Measurements from ENCODE around the gene FAM47E. TPM values are rescaled to one million over a fixed set of nuclear protein-coding genes. Genes with fewer than 3 reads are reported as not detected.

FAM47E gene
- total RNA-seq, 1 donor from 2014 or later = 3.0 TPM

- no peak for TF ChIP-seq CTCF (IDR thresholded peaks at IDR 0.05; ENCODE audit: borderline replicate concordance)
- Histone ChIP-seq H3K27me3 (ENCODE audit: low read depth) (no peaks in the 10 kb centered on the region), H3K9me3 (replicated peaks) (peaks cover 12% of the 10 kb centered on the region), H3K4me3 (no peak overlapping the region), H3K4me1 (no peaks in the 10 kb centered on the region), H3K36me3 (no peaks in the 10 kb centered on the region), H3K27ac (replicated peaks) (no peak overlapping the region)
- no peak for DNase-seq
- intact Hi-C loops (cut with micrococcal nuclease) = no loop called here
These were observed 18.4 kb upstream of the FAM47E start for GRCh38 chr4:76233083-76233482.

GRCh38 chr4:76233529-76233928, 18.0 kb upstream of the FAM47E start:
- no peaks in the 10 kb centered on the region for H3K27me3 ChIP-seq (ENCODE audit: low read depth)
- no peak for TF ChIP-seq CTCF (IDR thresholded peaks at IDR 0.05; ENCODE audit: borderline replicate concordance)
- no peak overlapping the region for H3K4me3 ChIP-seq
- H3K4me1 ChIP-seq = peaks cover 2% of the 10 kb centered on the region
- H3K9me3 ChIP-seq (replicated peaks) = peaks cover 7% of the 10 kb centered on the region
- no peak overlapping the region for H3K27ac ChIP-seq (replicated peaks)
- DNase-seq = no peak
- intact Hi-C loops (cut with micrococcal nuclease) = no loop called here
- H3K36me3 ChIP-seq = no peaks in the 10 kb centered on the region

GRCh38 chr4:76233967-76234678, 17.4 kb upstream of the FAM47E start:
- no peak for TF ChIP-seq CTCF (IDR thresholded peaks at IDR 0.05; ENCODE audit: borderline replicate concordance)
- H3K27ac ChIP-seq (replicated peaks) = no peak overlapping the region
- H3K36me3 ChIP-seq = no peaks in the 10 kb centered on the region
- no peaks in the 10 kb centered on the region for H3K27me3 ChIP-seq (ENCODE audit: low read depth)
- intact Hi-C loops (cut with micrococcal nuclease) = no loop called here
- DNase-seq = no peak
- H3K9me3 ChIP-seq (replicated peaks) = peaks cover 7% of the 10 kb centered on the region
- H3K4me3 ChIP-seq = no peak overlapping the region
- peaks cover 5% of the 10 kb centered on the region for H3K4me1 ChIP-seq

- DNase-seq = no peak
- no peak overlapping the region for H3K4me3 ChIP-seq
- no peaks in the 10 kb centered on the region for H3K27me3 ChIP-seq (ENCODE audit: low read depth)
- TF ChIP-seq CTCF (IDR thresholded peaks at IDR 0.05; ENCODE audit: borderline replicate concordance) = no peak
- no peaks in the 10 kb centered on the region for H3K36me3 ChIP-seq
- intact Hi-C loops (cut with micrococcal nuclease) = no loop called here
- H3K27ac ChIP-seq (replicated peaks) = no peak overlapping the region
- peaks cover 5% of the 10 kb centered on the region for H3K4me1 ChIP-seq
- peaks cover 12% of the 10 kb centered on the region for H3K9me3 ChIP-seq (replicated peaks)
These were observed 16.9 kb upstream of the FAM47E start for GRCh38 chr4:76234679-76235044.

- no peaks in the 10 kb centered on the region for H3K36me3 ChIP-seq
- peaks cover 5% of the 10 kb centered on the region for H3K4me1 ChIP-seq
- H3K9me3 ChIP-seq (replicated peaks) = peaks cover 19% of the 10 kb centered on the region
- no peak overlapping the region for H3K4me3 ChIP-seq
- no peak for TF ChIP-seq CTCF (IDR thresholded peaks at IDR 0.05; ENCODE audit: borderline replicate concordance)
- no peak overlapping the region for H3K27ac ChIP-seq (replicated peaks)
- no peaks in the 10 kb centered on the region for H3K27me3 ChIP-seq (ENCODE audit: low read depth)
- no peak for DNase-seq
- intact Hi-C loops (cut with micrococcal nuclease) = no loop called here
These were observed 16.1 kb upstream of the FAM47E start for GRCh38 chr4:76235407-76235806.

Measured in left ventricle myocardium inferior (tissue), 1 donor.